Stimulated activated CD4-positive, alpha-beta T cell treated with anti-CD3 and anti-CD28 coated beads, Interleukin-2, amount 100 ng/mL, for 24 hours (primary cell): ENCODE results near the gene KCND2.

Experiments
- DNase-seq, 2 donors: peaks; one replicate each; pipeline ENCODE4 v3.0.0-alpha.2; 2020

Gene KCND2

DNA sequence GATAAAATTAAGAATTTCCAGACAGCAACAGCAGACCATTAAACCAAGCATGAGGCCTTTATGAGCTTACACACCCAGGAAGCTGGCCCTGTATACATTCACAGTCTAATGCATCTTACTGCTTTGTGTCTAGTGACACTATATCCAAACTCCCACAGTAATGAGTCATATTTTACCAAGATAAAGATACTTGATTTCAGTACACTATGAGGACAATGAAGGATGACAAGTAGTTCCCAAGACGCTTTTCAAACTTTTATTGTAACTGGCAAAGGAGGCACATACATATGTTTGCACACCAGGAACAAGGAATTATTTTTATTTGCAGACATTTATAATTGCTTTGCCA is 437.0 kb downstream of the KCND2 start:
- DNase-seq, result no peak

GRCh38 chr7:120714945-120715344 is 442.0 kb downstream of the KCND2 start:
- no peak for DNase-seq

DNA sequence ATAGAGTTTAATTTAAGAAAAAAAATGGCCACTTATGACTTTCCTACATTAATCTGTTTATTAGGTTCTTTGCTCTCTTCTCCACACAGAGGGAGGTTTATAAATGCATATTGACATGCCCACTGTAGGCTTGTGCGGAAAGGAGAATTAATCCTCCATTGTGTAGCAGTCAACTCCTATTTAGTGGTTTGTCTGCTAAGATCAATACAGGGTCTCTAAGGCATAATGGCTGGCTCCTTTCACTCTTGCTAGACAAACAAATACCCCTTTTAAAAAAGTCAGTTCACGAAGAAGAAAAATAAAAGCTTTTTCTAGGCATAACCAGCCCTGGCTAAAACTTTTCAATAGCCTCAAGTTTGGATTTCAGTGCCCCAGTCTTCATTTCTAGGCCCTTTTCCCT is 443.3 kb downstream of the KCND2 start:
- DNase-seq, result no peak

GRCh38 chr7:120717166-120717565 is 444.2 kb downstream of the KCND2 start:
- no peak for DNase-seq

GRCh38 chr7:120718361-120718760 is 445.4 kb downstream of the KCND2 start:
- DNase-seq, result no peak

GRCh38 chr7:120720317-120720716 is 447.3 kb downstream of the KCND2 start:
- no peak for DNase-seq

DNA sequence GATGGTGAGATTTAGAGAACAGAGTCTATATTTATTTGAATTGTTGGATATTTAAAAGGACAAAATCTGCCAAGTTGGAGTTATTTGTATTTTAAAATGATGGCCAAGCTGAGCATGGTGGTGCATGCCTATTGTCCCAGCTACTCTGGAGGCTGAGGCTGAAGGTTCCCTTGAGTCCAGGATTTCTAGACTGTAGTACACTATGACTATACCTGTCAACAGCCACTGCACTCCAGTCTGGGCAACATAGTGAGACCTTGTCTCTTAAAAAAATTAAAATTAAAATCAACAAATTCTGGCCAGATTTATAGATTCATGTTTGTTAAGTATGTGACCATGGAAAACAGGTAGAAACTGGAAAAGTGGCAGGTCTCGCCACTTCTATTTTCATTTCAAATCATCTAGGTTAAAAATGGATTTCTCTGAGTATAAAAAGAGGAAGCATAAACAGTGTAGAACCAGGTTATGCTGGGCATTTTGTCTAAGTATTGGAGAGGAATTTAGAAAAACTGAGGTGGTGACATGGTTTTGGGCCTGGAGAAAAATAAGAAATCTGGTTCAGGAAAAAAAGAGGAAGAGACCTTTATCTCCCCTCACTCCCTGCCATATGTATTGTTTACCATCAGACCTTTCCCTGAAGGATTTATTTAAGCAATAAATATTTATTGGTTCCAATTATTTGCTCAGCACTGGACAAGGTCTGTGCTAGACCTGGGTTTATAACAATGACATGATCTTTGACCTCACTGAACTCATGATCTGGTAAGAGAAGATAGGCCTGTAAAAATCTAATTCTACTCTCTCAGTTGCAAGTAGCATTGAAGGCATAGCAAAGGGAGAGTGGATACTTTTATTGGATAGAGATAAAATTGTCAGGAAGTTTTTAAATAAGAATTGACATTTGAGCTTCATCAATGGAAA is 450.8 kb downstream of the KCND2 start:
- no peak for DNase-seq

GRCh38 chr7:120724448-120724847 is 451.5 kb downstream of the KCND2 start:
- DNase-seq, result no peak

- no peak for DNase-seq
These were observed 452.0 kb downstream of the KCND2 start for GRCh38 chr7:120724955-120725354.

- no peak for DNase-seq
These were observed 452.5 kb downstream of the KCND2 start for GRCh38 chr7:120725376-120726039.

- no peak for DNase-seq
These were observed 456.3 kb downstream of the KCND2 start for GRCh38 chr7:120729245-120729644.

- DNase-seq, result no peak
These were observed 458.3 kb downstream of the KCND2 start for GRCh38 chr7:120731271-120731670.

- no peak for DNase-seq
These were observed 459.3 kb downstream of the KCND2 start for GRCh38 chr7:120732256-120732655.

GRCh38 chr7:120733143-120733542 is 460.2 kb downstream of the KCND2 start:
- no peak for DNase-seq

DNA sequence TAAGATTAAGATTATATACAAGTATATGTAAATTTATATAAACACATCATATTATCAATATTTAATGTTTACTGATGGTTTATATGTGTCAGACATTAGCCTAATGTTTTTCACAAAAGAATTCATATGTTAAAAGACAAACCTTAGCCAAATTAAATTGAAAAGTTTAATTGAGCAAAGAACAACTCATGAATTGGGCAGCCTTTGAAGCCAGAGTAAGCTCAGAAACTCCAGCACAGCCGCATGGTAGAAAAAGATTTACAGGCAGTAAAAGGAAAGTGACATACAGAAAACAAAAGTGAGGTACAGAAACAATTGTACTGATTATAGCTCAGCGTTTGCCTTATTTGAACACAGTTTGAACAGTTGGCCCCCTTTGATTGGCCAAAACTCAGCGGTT is 460.9 kb downstream of the KCND2 start:
- DNase-seq, result no peak

- no peak for DNase-seq
These were observed 462.8 kb downstream of the KCND2 start for GRCh38 chr7:120735791-120736190.

DNA sequence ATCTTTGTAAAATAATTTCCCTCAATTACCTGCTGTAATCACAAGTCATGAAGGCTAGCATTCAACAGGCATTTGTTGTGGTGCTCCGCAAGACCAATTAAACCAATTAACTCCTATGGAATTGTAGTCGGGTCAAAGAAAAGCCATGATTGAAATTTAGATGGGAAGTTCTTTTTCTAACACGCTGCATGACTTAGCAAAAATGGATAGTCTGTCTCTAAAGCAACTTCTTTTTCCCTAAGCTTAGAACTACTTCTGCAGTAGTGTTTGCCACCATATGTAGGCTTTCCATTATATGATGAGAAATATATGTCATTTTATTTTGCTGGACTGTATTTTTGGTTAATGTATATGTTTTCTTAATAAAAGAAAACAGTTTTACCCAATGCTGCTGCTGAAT is 465.8 kb downstream of the KCND2 start:
- DNase-seq, result no peak

DNA sequence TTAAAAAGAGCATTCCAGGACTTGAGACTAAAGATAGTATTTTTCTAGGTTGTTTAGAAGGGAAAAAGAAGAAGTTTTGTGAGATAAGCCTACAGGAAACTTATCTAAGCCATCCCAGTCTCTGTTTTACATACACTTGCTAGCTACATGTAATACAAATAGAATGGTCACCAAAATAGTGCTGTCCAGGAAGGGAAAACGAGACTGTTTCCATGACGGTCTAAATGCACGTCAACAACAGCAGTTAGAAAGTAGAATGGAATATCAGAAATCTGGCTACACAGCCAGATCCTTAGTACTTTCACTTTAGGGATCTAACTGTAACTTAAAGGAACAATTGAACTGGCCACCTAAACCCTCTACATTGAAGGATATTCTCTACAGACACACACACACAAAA is 467.4 kb downstream of the KCND2 start:
- DNase-seq, result no peak

DNA sequence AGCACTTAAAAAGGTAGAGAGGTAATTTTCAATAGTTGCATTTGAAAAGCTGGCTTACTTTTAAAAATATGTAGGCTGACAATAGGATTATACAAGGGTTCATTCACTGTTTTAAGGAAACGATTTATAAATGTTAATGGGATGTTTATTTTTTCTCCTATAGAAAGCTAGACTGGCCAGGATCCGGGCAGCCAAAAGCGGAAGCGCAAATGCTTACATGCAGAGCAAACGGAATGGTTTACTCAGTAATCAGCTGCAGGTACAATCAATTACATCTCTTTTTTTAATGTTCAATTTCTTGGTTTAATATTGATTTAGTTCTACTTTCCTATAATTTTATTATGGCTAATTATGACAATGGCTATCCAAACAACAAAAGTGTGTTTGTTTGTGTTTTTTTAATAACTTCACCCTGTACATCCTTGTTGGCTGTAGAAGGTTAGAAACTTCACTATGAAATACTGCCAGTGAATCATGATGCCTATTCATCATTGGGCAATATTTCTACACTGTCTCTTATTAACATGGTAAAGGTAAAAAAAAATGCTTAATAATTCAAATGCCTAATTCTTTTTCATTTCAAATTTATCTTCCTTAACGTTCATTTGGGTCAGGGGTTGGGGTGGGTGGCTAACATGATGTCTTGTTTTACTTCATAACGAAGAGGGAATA is 468.5 kb downstream of the KCND2 start:
- DNase-seq, result no peak

GRCh38 chr7:120742372-120742771 is 469.4 kb downstream of the KCND2 start:
- DNase-seq, result no peak

- no peak for DNase-seq
These were observed 470.2 kb downstream of the KCND2 start for GRCh38 chr7:120743128-120743527.

DNA sequence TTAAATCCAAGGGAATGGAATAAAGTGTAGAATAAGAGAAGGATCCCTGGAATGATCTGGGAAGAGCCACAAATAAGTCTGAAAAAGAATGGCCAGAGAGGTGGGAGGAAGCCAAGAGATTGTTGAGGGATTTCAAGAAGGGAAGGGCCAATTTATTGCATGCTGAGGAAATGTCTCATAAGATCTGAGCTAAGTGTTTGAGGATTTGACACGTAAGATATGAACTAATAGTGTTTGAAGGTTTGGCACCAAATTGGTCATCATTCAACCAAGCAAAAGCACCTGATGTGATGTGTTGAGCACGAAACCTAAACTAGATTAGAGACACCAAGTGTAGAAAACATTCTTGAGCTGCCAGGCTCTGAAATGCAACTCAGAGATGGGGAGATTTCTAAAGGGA is 487.1 kb downstream of the KCND2 start:
- no peak for DNase-seq

DNA sequence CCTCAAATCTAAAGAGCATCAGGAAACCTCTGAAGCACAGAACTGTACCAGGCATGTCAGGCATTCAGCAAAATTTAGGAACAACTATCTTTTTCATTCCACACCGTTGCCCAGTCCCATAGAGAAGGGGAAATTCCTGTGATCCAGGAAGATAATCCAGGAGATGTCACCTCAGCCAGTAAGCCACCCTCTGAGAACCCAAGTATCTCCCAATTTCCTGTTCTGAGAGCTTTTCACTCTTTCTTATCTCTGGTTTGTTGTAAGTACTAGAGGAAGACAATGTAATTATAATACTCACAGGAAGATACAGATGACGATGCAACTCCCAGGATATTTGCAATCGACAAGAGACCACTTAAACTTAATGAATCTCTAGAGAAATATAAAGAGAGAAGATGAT is 487.9 kb downstream of the KCND2 start:
- DNase-seq, result no peak

GRCh38 chr7:120770206-120770605 is 497.2 kb downstream of the KCND2 start:
- no peak for DNase-seq
